GM12875 (cell line): ENCODE measurements around the gene LOXHD1.

Experiments used
- H3K4me3 ChIP-seq: one replicate; pipeline ENCODE4 v1.5.1; 2011; ENCODE audit warnings: low read depth, low read length, control low read depth
- CTCF ChIP-seq: IDR thresholded peaks from 2 replicates; pipeline ENCODE4 v1.5.1; 2011; ENCODE audit warnings: low read depth, mild to moderate bottlenecking, control low read depth, inconsistent platforms, low read length, moderate library complexity, borderline replicate concordance; ENCODE audit not compliant: insufficient read depth

Gene LOXHD1

DNA sequence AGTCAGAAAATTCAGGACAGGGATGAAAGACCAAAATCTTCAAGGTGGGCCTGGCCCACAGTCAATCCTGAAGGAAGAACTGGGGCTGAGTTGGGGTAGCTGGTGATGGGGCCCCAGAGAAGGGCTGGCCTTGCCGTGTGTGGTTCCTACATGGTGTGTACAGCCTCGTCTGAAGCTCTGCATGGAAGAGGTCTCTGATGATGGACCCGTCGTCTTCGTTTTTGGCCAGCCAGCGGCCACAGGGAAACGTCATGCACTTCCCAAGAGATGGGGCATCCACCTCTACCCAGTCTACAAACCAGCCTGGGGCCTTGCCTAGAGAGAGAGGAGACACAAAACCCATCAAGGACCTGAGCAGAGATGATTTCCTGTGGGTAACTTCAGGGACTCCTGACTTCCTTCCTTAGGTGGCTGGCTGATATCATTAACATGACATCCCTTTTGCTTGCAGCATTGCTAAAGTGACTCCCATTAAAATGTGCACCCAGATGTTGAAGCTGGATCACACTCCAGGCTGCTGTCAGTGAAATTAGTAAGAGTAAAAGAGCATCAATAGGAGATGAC, 115.3 kb downstream of the LOXHD1 start:
- TF ChIP-seq CTCF: no peak
- H3K4me3 ChIP-seq: no peak overlapping the region

- no peak overlapping the region for H3K4me3 ChIP-seq
- no peak for TF ChIP-seq CTCF
Observed at GRCh38 chr18:46538376-46538775, 118.6 kb downstream of the LOXHD1 start.

GRCh38 chr18:46536215-46536874, 120.7 kb downstream of the LOXHD1 start:
- H3K4me3 ChIP-seq: no peak overlapping the region
- TF ChIP-seq CTCF: no peak

DNA sequence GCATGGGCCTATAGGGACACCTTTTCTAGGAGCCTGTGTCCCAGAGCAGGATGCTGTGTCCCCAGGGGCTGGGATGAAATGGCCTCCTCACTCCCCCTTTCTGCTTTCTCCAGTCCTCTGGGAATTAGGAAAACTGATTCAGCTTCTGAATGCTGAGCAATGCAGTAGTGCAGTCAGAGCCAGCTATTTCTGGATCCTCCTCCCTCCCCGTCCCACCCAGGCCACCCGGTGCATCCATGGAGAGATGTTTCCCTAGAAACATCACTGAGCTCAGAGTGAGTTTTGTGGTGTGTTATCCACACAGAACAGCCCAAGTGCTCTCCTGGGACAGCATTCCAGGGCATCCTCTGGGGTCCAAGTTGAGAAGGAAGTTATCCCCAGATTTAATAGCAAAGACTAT, 125.5 kb downstream of the LOXHD1 start:
- no peak for TF ChIP-seq CTCF
- no peak overlapping the region for H3K4me3 ChIP-seq

DNA sequence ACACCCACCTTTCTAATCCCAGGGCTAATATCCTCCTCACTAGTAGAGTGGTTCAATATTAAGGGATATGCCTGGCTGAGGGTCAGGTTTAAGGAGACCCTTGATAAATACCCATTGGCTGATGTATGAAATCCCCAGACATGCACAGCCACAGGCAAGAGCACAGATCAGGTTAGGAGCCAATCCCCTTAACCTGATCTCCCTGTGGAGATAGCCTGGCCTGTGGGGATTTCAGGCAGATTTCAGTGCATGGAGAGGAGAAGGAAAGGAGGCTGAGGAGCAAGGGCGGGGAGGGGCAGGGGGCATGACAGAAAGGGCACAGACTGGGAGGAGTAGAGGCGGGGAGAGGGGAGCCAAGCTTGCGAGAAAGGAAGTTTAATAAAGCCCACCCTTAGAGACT, 129.0 kb downstream of the LOXHD1 start:
- H3K4me3 ChIP-seq: no peak overlapping the region
- no peak for TF ChIP-seq CTCF

- no peak overlapping the region for H3K4me3 ChIP-seq
- no peak for TF ChIP-seq CTCF
Observed at GRCh38 chr18:46519870-46520269, 137.2 kb downstream of the LOXHD1 start.

DNA sequence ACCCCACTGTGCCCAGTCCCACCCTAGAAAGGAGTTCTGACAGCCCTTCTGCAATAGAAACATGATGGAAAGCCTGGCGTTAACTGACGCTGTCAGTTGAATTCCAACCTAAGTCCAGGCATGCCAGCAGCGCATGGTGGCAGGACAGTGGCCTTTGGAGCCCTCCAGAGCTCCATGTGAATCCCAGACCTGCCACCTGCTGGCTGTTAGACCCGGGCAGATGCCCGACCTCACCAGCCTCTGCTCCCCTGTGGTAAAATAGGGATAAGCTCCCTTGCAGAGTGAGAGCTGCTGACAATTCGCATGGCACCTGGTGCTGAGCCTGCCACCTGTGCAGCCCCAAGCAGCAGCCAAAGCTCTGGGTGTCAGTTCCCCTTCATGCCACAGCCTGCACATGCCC, 138.6 kb downstream of the LOXHD1 start:
- TF ChIP-seq CTCF: no peak
- H3K4me3 ChIP-seq: no peak overlapping the region
